Stomach (tissue), 4 donors: ENCODE results near the gene CPB1.

Source experiments
- POLR2A ChIP-seq, 4 donors: fragments of 450-650 bp; IDR thresholded peaks; one replicate each; pipeline ENCODE4 v1.6.1; 2016; ENCODE audit warnings: antibody characterized with exemption in 4 of 4, control low read depth in 2 of 4, mild to moderate bottlenecking in 1 of 4, moderate library complexity in 1 of 4
- POLR2AphosphoS5 ChIP-seq, 3 donors: sonication (generic); formaldehyde crosslinking; IDR thresholded peaks; one replicate each; pipeline ENCODE4 v1.6.1; 2016; ENCODE audit warnings: antibody characterized with exemption in 3 of 3

- TF ChIP-seq POLR2A (IDR thresholded peaks at IDR 0.05) (no peak), POLR2AphosphoS5 (IDR thresholded peaks at IDR 0.05) (no peak)
These were observed 55.6 kb downstream of the CPB1 start for GRCh38 chr3:148883163-148883562.
